ENCODE measurements around the gene STAT4.
"Not testable (repeated sequence)": the region's sequence is repeated elsewhere in the genome, so short reads cannot be mapped to it uniquely, and the experiment has no call there.

The STAT4 gene

GRCh38 chr2:190997526-190998113 is 153.2 kb downstream of the STAT4 start:
- in situ Hi-C loops (cut with MboI; ENCODE audit: low sequenced_read_pairs), result no loop called here

- in situ Hi-C loops (cut with MboI; ENCODE audit: low sequenced_read_pairs), result no loop called here
These were observed 153.8 kb downstream of the STAT4 start for GRCh38 chr2:190996947-190997346.

- in situ Hi-C loops (cut with MboI; ENCODE audit: low sequenced_read_pairs), result no loop called here
These were observed 154.4 kb downstream of the STAT4 start for GRCh38 chr2:190996338-190996946.

- in situ Hi-C loops (cut with MboI; ENCODE audit: low sequenced_read_pairs), result not testable (repeated sequence)
These were observed 155.5 kb downstream of the STAT4 start for GRCh38 chr2:190995315-190995714.

- in situ Hi-C loops (cut with MboI; ENCODE audit: low sequenced_read_pairs), result no loop called here
These were observed 156.6 kb downstream of the STAT4 start for GRCh38 chr2:190994148-190994547.

GRCh38 chr2:190993292-190993643 is 157.5 kb downstream of the STAT4 start:
- in situ Hi-C loops (cut with MboI; ENCODE audit: low sequenced_read_pairs), result no loop called here

- in situ Hi-C loops (cut with MboI; ENCODE audit: low sequenced_read_pairs), result no loop called here
These were observed 160.7 kb downstream of the STAT4 start for GRCh38 chr2:190990132-190990531.

GRCh38 chr2:190988910-190989309 is 161.9 kb downstream of the STAT4 start:
- in situ Hi-C loops (cut with MboI; ENCODE audit: low sequenced_read_pairs), result no loop called here

- in situ Hi-C loops (cut with MboI; ENCODE audit: low sequenced_read_pairs), result no loop called here
These were observed 162.9 kb downstream of the STAT4 start for GRCh38 chr2:190987938-190988337.

- in situ Hi-C loops (cut with MboI; ENCODE audit: low sequenced_read_pairs), result no loop called here
These were observed 163.7 kb downstream of the STAT4 start for GRCh38 chr2:190987116-190987515.

- in situ Hi-C loops (cut with MboI; ENCODE audit: low sequenced_read_pairs), result no loop called here
These were observed 164.4 kb downstream of the STAT4 start for GRCh38 chr2:190986221-190986953.

- in situ Hi-C loops (cut with MboI; ENCODE audit: low sequenced_read_pairs), result no loop called here
These were observed 166.2 kb downstream of the STAT4 start for GRCh38 chr2:190984595-190984994.

GRCh38 chr2:190982262-190983034 is 168.3 kb downstream of the STAT4 start:
- in situ Hi-C loops (cut with MboI; ENCODE audit: low sequenced_read_pairs), result no loop called here

GRCh38 chr2:190981733-190982132 is 169.1 kb downstream of the STAT4 start:
- in situ Hi-C loops (cut with MboI; ENCODE audit: low sequenced_read_pairs), result no loop called here

GRCh38 chr2:190981333-190981732 is 169.5 kb downstream of the STAT4 start:
- in situ Hi-C loops (cut with MboI; ENCODE audit: low sequenced_read_pairs), result no loop called here

- in situ Hi-C loops (cut with MboI; ENCODE audit: low sequenced_read_pairs), result no loop called here
These were observed 170.1 kb downstream of the STAT4 start for GRCh38 chr2:190980630-190981209.

GRCh38 chr2:190979906-190980629 is 170.7 kb downstream of the STAT4 start:
- in situ Hi-C loops (cut with MboI; ENCODE audit: low sequenced_read_pairs), result no loop called here
